WI38 (cell line): ENCODE data around the gene SUSD2.

Source experiments
- H3K4me3 ChIP-seq: 2 replicates; pipeline ENCODE4 v1.5.1; 2011; ENCODE audit warnings: low read depth, mild to moderate bottlenecking, control low read depth, low read length
- CTCF ChIP-seq: IDR thresholded peaks from 2 replicates; pipeline ENCODE4 v1.5.1; 2012; ENCODE audit warnings: low read depth, mild to moderate bottlenecking, control low read depth, low read length

SUSD2 gene

GRCh38 chr22:24161485-24161884 lies 19.8 kb upstream of the SUSD2 start:
- no peak for TF ChIP-seq CTCF
- H3K4me3 ChIP-seq, result no peak overlapping the region

GRCh38 chr22:24161909-24162308 lies 19.4 kb upstream of the SUSD2 start:
- no peak overlapping the region for H3K4me3 ChIP-seq
- TF ChIP-seq CTCF, result no peak

GRCh38 chr22:24162436-24162835 lies 18.9 kb upstream of the SUSD2 start:
- TF ChIP-seq CTCF, result no peak
- no peak overlapping the region for H3K4me3 ChIP-seq

- no peak for TF ChIP-seq CTCF
- H3K4me3 ChIP-seq, result no peak overlapping the region
These were observed 17.0 kb upstream of the SUSD2 start for GRCh38 chr22:24164243-24164642.

GRCh38 chr22:24164940-24165339 lies 16.3 kb upstream of the SUSD2 start:
- no peak for TF ChIP-seq CTCF
- no peak overlapping the region for H3K4me3 ChIP-seq

GRCh38 chr22:24165673-24166072 lies 15.6 kb upstream of the SUSD2 start:
- H3K4me3 ChIP-seq, result no peak overlapping the region
- TF ChIP-seq CTCF, result no peak

GRCh38 chr22:24166811-24167210 lies 14.5 kb upstream of the SUSD2 start:
- H3K4me3 ChIP-seq, result no peak overlapping the region
- TF ChIP-seq CTCF, result no peak
